ENCODE measurements around the gene USP25.

DNA sequence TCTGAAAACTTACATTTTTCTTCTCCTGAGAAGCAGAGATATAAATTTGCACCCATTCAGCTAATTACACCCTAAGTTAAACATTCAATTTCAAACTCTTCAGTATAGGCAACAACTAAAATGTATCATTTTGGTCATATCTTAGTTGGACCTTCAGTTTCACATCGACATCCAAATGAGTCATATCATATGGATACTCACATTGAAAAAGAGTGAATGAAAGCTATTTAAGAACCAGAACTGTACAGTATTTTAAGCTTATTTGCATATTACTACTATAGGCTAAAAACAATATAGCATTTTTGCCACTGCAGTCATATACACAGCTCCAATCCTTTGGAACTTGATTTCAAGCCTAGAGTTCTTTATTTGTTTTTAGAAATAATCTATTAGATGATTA, 33.6 kb downstream of the USP25 start:
- TF ChIP-seq, protein P1, sequence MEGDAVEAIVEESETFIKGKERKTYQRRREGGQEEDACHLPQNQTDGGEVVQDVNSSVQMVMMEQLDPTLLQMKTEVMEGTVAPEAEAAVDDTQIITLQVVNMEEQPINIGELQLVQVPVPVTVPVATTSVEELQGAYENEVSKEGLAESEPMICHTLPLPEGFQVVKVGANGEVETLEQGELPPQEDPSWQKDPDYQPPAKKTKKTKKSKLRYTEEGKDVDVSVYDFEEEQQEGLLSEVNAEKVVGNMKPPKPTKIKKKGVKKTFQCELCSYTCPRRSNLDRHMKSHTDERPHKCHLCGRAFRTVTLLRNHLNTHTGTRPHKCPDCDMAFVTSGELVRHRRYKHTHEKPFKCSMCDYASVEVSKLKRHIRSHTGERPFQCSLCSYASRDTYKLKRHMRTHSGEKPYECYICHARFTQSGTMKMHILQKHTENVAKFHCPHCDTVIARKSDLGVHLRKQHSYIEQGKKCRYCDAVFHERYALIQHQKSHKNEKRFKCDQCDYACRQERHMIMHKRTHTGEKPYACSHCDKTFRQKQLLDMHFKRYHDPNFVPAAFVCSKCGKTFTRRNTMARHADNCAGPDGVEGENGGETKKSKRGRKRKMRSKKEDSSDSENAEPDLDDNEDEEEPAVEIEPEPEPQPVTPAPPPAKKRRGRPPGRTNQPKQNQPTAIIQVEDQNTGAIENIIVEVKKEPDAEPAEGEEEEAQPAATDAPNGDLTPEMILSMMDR (IDR thresholded peaks at IDR 0.05; ENCODE audit: insufficient read depth, low read length) = no peak
- no peak for TF ChIP-seq GABPA (IDR thresholded peaks at IDR 0.05; ENCODE audit: low read depth)
- TF ChIP-seq, protein P2, sequence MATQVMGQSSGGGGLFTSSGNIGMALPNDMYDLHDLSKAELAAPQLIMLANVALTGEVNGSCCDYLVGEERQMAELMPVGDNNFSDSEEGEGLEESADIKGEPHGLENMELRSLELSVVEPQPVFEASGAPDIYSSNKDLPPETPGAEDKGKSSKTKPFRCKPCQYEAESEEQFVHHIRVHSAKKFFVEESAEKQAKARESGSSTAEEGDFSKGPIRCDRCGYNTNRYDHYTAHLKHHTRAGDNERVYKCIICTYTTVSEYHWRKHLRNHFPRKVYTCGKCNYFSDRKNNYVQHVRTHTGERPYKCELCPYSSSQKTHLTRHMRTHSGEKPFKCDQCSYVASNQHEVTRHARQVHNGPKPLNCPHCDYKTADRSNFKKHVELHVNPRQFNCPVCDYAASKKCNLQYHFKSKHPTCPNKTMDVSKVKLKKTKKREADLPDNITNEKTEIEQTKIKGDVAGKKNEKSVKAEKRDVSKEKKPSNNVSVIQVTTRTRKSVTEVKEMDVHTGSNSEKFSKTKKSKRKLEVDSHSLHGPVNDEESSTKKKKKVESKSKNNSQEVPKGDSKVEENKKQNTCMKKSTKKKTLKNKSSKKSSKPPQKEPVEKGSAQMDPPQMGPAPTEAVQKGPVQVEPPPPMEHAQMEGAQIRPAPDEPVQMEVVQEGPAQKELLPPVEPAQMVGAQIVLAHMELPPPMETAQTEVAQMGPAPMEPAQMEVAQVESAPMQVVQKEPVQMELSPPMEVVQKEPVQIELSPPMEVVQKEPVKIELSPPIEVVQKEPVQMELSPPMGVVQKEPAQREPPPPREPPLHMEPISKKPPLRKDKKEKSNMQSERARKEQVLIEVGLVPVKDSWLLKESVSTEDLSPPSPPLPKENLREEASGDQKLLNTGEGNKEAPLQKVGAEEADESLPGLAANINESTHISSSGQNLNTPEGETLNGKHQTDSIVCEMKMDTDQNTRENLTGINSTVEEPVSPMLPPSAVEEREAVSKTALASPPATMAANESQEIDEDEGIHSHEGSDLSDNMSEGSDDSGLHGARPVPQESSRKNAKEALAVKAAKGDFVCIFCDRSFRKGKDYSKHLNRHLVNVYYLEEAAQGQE (IDR thresholded peaks at IDR 0.05; ENCODE audit: insufficient replicate concordance, low read depth) = no peak
- TF ChIP-seq POLR2AphosphoS5 (IDR thresholded peaks at IDR 0.05; ENCODE audit: low read depth) = no peak
